KMS-11 (cell line): ENCODE data around the gene CENPW.

Source experiments
- H2AFZ ChIP-seq: fragments of 200-600 bp; sonication (generic); 2 replicates; pipeline ENCODE4 v1.6.1; 2016; ENCODE audit warnings: antibody characterized with exemption, mixed run types, low read depth
- H3K27ac ChIP-seq: fragments of 200-600 bp; sonication (generic); 2 replicates; pipeline ENCODE4 v1.6.1; 2016; ENCODE audit warnings: mild to moderate bottlenecking, mixed run types
- H3K27me3 ChIP-seq: fragments of 200-600 bp; sonication (generic); 2 replicates; pipeline ENCODE4 v1.6.1; 2017; ENCODE audit warnings: mild to moderate bottlenecking, low read depth, mixed run types, moderate library complexity; ENCODE audit not compliant: insufficient read depth
- H3K36me3 ChIP-seq: fragments of 200-600 bp; sonication (generic); 2 replicates; pipeline ENCODE4 v1.6.1; 2017; ENCODE audit warnings: mild to moderate bottlenecking, mixed run types; ENCODE audit not compliant: insufficient read depth
- H3K4me1 ChIP-seq: fragments of 200-600 bp; sonication (generic); 2 replicates; pipeline ENCODE4 v1.6.1; 2016; ENCODE audit warnings: mild to moderate bottlenecking, low read depth, mixed run types; ENCODE audit not compliant: poor library complexity, severe bottlenecking
- H3K4me2 ChIP-seq: fragments of 200-600 bp; sonication (generic); 2 replicates; pipeline ENCODE4 v1.7.0; 2016; ENCODE audit warnings: mild to moderate bottlenecking, mixed run types
- H3K4me3 ChIP-seq: fragments of 200-600 bp; sonication (generic); IDR thresholded peaks from 2 replicates; pipeline ENCODE4 v1.6.1; 2017; ENCODE audit warnings: low read depth, low read length, mixed read lengths; ENCODE audit not compliant: insufficient read depth
- H3K79me2 ChIP-seq: fragments of 200-600 bp; sonication (generic); 2 replicates; pipeline ENCODE4 v1.6.1; 2016; ENCODE audit warnings: low read depth, mixed run types; ENCODE audit not compliant: insufficient read depth
- H3K9ac ChIP-seq: fragments of 200-600 bp; sonication (generic); 2 replicates; pipeline ENCODE4 v1.6.1; 2016; ENCODE audit warnings: mild to moderate bottlenecking, mixed run types
- H4K20me1 ChIP-seq: fragments of 200-600 bp; sonication (generic); 2 replicates; pipeline ENCODE4 v1.6.1; 2016; ENCODE audit warnings: mild to moderate bottlenecking, mixed run types; ENCODE audit not compliant: insufficient read depth
- TF ChIP-seq, protein P1 (sequence below): fragments of 200-600 bp; sonication (generic); conservative IDR thresholded peaks from 2 replicates; pipeline ENCODE4 v1.6.1; 2017; ENCODE audit warnings: low read depth, mild to moderate bottlenecking, antibody characterized with exemption, low read length, moderate library complexity, mixed read lengths

The CENPW gene

DNA sequence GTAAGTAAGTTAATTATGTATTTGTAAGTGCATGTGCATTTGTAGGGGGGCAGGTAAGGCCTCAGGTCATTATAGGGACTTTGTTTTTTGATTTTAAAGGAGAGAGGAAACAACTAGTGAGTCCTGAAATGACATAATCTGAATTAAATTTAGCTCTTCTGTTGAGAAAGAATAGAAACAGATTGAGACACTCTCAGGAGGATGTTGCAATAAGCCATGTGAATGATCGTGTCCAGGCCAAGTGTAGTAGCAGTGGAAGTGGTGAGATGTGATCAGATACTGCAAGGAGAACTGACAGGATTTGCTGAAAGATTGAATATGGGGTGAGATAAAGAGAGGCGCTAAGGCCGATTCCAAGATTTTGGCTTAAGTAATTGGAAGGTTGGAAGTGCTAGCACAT is 2.6 kb upstream of the CENPW start:
- no peaks in the 10 kb centered on the region for H4K20me1 ChIP-seq
- no peak overlapping the region for H2AFZ ChIP-seq
- H3K27me3 ChIP-seq = no peaks in the 10 kb centered on the region
- no peak overlapping the region for H3K27ac ChIP-seq
- TF ChIP-seq, protein P1, sequence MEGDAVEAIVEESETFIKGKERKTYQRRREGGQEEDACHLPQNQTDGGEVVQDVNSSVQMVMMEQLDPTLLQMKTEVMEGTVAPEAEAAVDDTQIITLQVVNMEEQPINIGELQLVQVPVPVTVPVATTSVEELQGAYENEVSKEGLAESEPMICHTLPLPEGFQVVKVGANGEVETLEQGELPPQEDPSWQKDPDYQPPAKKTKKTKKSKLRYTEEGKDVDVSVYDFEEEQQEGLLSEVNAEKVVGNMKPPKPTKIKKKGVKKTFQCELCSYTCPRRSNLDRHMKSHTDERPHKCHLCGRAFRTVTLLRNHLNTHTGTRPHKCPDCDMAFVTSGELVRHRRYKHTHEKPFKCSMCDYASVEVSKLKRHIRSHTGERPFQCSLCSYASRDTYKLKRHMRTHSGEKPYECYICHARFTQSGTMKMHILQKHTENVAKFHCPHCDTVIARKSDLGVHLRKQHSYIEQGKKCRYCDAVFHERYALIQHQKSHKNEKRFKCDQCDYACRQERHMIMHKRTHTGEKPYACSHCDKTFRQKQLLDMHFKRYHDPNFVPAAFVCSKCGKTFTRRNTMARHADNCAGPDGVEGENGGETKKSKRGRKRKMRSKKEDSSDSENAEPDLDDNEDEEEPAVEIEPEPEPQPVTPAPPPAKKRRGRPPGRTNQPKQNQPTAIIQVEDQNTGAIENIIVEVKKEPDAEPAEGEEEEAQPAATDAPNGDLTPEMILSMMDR = no peak
- H3K36me3 ChIP-seq = no peaks in the 10 kb centered on the region
- H3K79me2 ChIP-seq = peaks cover 16% of the 10 kb centered on the region
- H3K9ac ChIP-seq = no peak overlapping the region
- H3K4me2 ChIP-seq = no peak overlapping the region
- no peak overlapping the region for H3K4me3 ChIP-seq
- peaks cover 12% of the 10 kb centered on the region for H3K4me1 ChIP-seq

DNA sequence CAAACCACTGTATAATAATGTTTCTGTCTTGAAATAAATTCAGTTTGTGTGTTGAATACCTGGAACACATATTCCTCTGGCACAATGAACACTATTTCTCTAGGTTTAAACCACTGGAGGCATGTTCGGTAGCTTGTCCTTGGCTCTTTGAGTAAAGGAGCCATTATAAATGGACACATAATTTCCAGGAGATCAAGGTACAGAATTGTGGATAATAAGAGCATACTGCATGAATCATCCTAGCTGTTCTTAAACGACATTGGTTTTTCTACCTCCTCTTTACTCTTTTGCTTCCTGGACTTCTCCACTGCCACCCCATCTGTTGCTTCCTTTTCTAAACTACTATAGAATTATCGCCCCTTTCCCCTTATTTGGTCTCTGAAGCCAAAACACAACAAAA is 1.2 kb downstream of the CENPW start:
- H3K4me3 ChIP-seq = no peak overlapping the region
- H4K20me1 ChIP-seq = no peaks in the 10 kb centered on the region
- H3K27ac ChIP-seq = no peak overlapping the region
- H2AFZ ChIP-seq = no peak overlapping the region
- peaks cover 12% of the 10 kb centered on the region for H3K4me1 ChIP-seq
- no peaks in the 10 kb centered on the region for H3K36me3 ChIP-seq
- peak overlapping the region; percentile 92 for H3K4me2 ChIP-seq
- H3K9ac ChIP-seq = peak overlapping the region; percentile 81; the same call in 1 of the 2 replicates
- TF ChIP-seq, protein P1 = no peak
- peaks cover 25% of the 10 kb centered on the region for H3K79me2 ChIP-seq
- no peaks in the 10 kb centered on the region for H3K27me3 ChIP-seq

DNA sequence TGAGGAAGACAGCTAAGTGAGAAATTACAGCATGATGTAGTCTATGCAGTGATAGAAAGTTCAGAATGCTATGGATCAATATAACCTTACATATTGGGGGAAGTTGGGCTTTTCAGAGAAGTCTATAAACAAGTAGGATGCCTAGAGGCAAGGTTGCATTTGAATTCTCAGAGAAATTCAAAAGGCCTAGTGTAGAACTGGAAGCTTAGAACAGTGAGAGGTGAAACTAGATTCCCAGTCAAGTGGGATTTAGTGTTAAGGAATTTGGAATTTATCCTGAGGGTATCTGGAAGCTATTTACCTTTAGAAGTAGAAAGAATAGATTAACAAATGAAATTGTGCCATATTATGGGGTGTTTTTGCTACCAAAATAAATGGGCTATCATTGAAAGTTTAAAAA is 4.3 kb downstream of the CENPW start:
- TF ChIP-seq, protein P1 = no peak
- no peaks in the 10 kb centered on the region for H3K36me3 ChIP-seq
- H3K79me2 ChIP-seq = peaks cover 25% of the 10 kb centered on the region
- H3K4me1 ChIP-seq = peaks cover 12% of the 10 kb centered on the region
- no peak overlapping the region for H3K4me3 ChIP-seq
- no peak overlapping the region for H2AFZ ChIP-seq
- no peaks in the 10 kb centered on the region for H4K20me1 ChIP-seq
- no peak overlapping the region for H3K4me2 ChIP-seq
- no peak overlapping the region for H3K9ac ChIP-seq
- H3K27me3 ChIP-seq = no peaks in the 10 kb centered on the region
- H3K27ac ChIP-seq = no peak overlapping the region

DNA sequence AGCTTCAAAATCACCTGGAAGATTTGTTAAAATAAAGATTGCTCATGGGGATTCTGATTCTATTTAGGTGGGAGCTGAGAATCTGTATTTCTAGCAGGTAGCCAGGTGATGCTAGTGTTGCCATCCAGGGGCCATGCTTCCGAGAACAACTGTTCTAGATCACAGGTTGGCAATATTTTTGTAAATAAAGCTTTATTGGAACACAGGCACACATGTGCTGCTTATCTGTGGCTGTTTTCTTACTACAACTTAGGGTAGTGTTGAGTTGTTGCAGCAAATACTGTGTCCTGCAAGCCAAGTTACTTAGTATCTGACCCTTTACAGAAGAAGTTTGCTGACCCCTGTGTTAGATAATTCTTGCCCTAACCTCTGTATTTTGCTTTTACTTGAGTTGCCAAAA is 12.0 kb downstream of the CENPW start:
- H3K27me3 ChIP-seq = no peaks in the 10 kb centered on the region
- no peaks in the 10 kb centered on the region for H3K4me1 ChIP-seq
- no peak overlapping the region for H3K9ac ChIP-seq
- no peaks in the 10 kb centered on the region for H4K20me1 ChIP-seq
- no peak overlapping the region for H3K27ac ChIP-seq
- H3K36me3 ChIP-seq = no peaks in the 10 kb centered on the region
- no peak overlapping the region for H3K4me3 ChIP-seq
- H3K4me2 ChIP-seq = no peak overlapping the region
- TF ChIP-seq, protein P1 = no peak
- no peaks in the 10 kb centered on the region for H3K79me2 ChIP-seq
- no peak overlapping the region for H2AFZ ChIP-seq
